Esophagus muscularis mucosa (tissue), 4 donors: Measurements from ENCODE around the gene PRDM15. TPM values are rescaled to one million over a fixed set of nuclear protein-coding genes. Genes with fewer than 3 reads are reported as not detected.

Experiments used
- DNase-seq: peaks from one replicate; pipeline ENCODE4 v3.0.0-alpha.2; 2017; ENCODE audit errors: extremely low spot score
- H3K27ac ChIP-seq, 4 donors: fragments of 200-600 bp; sonication (generic); replicated peaks in 1 of 4; 1 replicate in 3 of 4; 2 replicates in 1 of 4; pipeline ENCODE4 v1.5.1; 2016 to 2019; ENCODE audit warnings: mild to moderate bottlenecking in 1 of 4
- H3K27me3 ChIP-seq, 4 donors: fragments of 200-600 bp; sonication (generic); one replicate each; pipeline versions ENCODE4 v1.5.1 to v1.6.0; 2016 to 2019
- H3K36me3 ChIP-seq, 4 donors: fragments of 200-600 bp; sonication (generic); one replicate each; pipeline ENCODE4 v1.5.1; 2016 to 2019
- H3K4me1 ChIP-seq, 4 donors: fragments of 200-600 bp; sonication (generic); one replicate each; pipeline ENCODE4 v1.5.1; 2016 to 2019
- H3K4me3 ChIP-seq, 4 donors: fragments of 200-600 bp; sonication (generic); 1 replicate in 2 of 4; 2 replicates in 2 of 4; pipeline ENCODE4 v1.5.1; 2016 to 2019; ENCODE audit warnings: mild to moderate bottlenecking in 4 of 4, moderate library complexity in 1 of 4
- H3K9me3 ChIP-seq, 4 donors: fragments of 200-600 bp; sonication (generic); 1 replicate in 3 of 4; 2 replicates in 1 of 4; pipeline ENCODE4 v1.5.1; 2016 to 2019
- CTCF ChIP-seq, 3 experiments: fragments of 200-600 bp in 2 of 3; fragments of 450-650 bp in 1 of 3; sonication (generic) in 2 of 3; IDR thresholded peaks; one replicate each; pipeline ENCODE4 v1.5.1; 2017 to 2019; ENCODE audit warnings: antibody characterized with exemption in 3 of 3, mild to moderate bottlenecking in 2 of 3, moderate library complexity in 1 of 3
- EP300 ChIP-seq: sonication (generic); formaldehyde crosslinking; IDR thresholded peaks from one replicate; pipeline ENCODE4 v1.6.1; 2017; ENCODE audit warnings: antibody characterized with exemption
- POLR2A ChIP-seq: fragments of 450-650 bp; IDR thresholded peaks from one replicate; pipeline ENCODE4 v1.6.1; 2017; ENCODE audit warnings: antibody characterized with exemption, moderate library complexity, mild to moderate bottlenecking, low read depth
- POLR2AphosphoS5 ChIP-seq, 2 donors: sonication (generic); formaldehyde crosslinking; IDR thresholded peaks; one replicate each; pipeline ENCODE4 v1.6.1; 2017; ENCODE audit warnings: antibody characterized with exemption in 2 of 2
- WGBS: methylation state at CpG from one replicate; pipeline ENCODE4 v1.1.5; 2018; 5-methylcytosine and 5-hydroxymethylcytosine counted together
- intact Hi-C: fragments of 100-400 bp; cut with DNase I; formaldehyde crosslinking; loops from one replicate; pipeline ENCODE4 v1.15.1; 2023
- total RNA-seq, 4 donors: library from RNA; depleted of rRNA; stranded (reverse); fragments of >200 nt; gene quantifications; one replicate each; pipeline versions ENCODE4 v1.1.0 to v1.2.1, GENCODE V29; 2016

The PRDM15 gene
- total RNA-seq, 4 donors from 2014 or later = 5.0 to 6.3 (median 5.4) TPM

- H3K9me3 ChIP-seq = no peaks in the 10 kb centered on the region
- intact Hi-C loops = no loop called here
- no peaks in the 10 kb centered on the region for H3K27me3 ChIP-seq
- 84% methylated on average over 25 of the region's 25 CpGs for WGBS
- peaks cover 8 to 95% (median 73%) of the 10 kb centered on the region in 4 donors for H3K36me3 ChIP-seq
- TF ChIP-seq POLR2A (no peak), EP300 (no peak), POLR2AphosphoS5 (IDR thresholded peaks at IDR 0.05) (no peak), CTCF (IDR thresholded peaks at IDR 0.05) (no peak)
- no peak overlapping the region for H3K27ac ChIP-seq
- DNase-seq = no peak
- no peaks in the 10 kb centered on the region for H3K4me1 ChIP-seq
- H3K4me3 ChIP-seq = no peak overlapping the region
Observed at GRCh38 chr21:41899426-41900202, 20.5 kb upstream of the PRDM15 start.

DNA sequence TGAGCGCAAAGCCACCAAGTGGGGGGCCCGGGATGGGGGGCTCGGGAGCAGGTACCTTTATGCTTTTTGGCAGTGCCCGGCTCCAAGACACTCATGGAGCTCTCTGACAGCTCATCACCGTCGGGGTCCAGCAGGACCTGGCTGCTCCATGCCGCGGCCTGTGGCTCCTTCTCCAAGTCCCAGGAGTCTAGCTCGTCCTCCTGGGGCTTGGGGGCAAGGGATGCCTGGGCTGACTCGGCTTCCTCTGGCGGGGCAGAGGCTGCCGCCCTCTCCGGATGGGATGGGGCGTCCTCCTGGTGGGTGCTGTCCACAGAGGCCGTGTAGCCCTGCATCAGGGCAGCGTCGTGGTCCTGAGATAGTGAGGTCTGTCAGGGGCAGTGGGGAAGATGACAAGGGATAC, 19.9 kb upstream of the PRDM15 start:
- WGBS = 94% methylated on average over 12 of the region's 17 CpGs
- H3K4me1 ChIP-seq = no peaks in the 10 kb centered on the region
- peaks cover 8 to 94% (median 74%) of the 10 kb centered on the region in 4 donors for H3K36me3 ChIP-seq
- H3K4me3 ChIP-seq = no peak overlapping the region
- no peak overlapping the region for H3K27ac ChIP-seq
- intact Hi-C loops = no loop called here
- no peaks in the 10 kb centered on the region for H3K27me3 ChIP-seq
- TF ChIP-seq CTCF (IDR thresholded peaks at IDR 0.05) = no peak
- no peak for TF ChIP-seq POLR2A
- no peak for TF ChIP-seq POLR2AphosphoS5 (IDR thresholded peaks at IDR 0.05)
- no peak for TF ChIP-seq EP300
- DNase-seq = no peak
- no peaks in the 10 kb centered on the region for H3K9me3 ChIP-seq

DNA sequence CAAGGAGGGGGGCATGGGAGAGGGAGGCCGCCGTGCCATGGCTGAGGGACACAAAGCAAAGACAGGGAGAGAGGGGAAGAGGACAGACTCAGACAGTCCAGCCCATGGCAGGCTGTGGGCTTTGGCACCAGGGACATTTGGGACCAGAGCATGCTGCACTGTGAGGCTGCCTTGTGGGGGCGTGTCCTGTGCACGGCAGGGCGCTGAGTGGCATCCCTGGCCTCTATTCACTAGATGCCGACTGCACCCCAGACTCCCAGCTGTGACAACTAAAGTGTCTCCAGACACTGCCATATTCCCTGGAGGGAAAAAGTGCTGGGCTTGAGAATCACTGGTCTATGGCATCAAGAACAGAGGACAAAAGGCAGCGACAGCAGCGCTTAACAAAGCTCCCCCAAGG, 18.6 kb upstream of the PRDM15 start:
- H3K4me1 ChIP-seq = no peaks in the 10 kb centered on the region
- WGBS = 98% methylated on average over 7 of the region's 8 CpGs
- H3K4me3 ChIP-seq = no peak overlapping the region
- intact Hi-C loops = no loop called here
- no peaks in the 10 kb centered on the region for H3K27me3 ChIP-seq
- TF ChIP-seq POLR2AphosphoS5 (IDR thresholded peaks at IDR 0.05) = no peak
- no peak for DNase-seq
- peaks cover 3 to 83% (median 63%) of the 10 kb centered on the region in 4 donors for H3K36me3 ChIP-seq
- no peak overlapping the region for H3K27ac ChIP-seq
- no peaks in the 10 kb centered on the region for H3K9me3 ChIP-seq

DNA sequence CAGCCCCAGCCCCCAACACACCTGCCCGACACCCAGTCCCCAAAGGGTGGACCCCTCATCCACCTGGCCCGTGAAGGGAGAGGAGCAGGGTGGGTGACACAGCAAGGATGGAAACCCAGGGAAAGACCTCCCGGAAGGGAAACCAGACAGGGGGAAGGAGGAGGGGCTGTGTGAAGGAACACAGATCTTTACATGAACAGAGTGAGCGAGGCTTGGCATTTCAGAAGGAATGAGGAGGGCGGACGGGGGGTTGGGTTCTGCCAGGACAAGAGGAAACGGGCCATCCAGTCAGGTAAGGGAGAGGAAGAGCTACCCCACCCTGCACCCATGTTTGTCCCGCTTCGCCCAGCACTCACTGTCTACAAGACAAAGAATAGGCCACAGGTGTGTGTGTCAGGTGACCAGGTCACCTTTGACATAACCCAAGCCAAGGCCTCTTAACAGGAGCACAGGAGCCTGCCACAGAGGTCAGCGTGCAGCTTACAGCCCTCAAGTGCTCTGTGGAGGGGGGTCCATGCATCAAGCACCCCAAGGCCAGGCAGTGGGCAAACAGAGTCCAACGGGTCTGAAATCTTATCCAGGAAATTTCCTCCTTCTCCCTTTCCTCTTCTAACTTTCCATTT, 18.0 kb upstream of the PRDM15 start:
- no peak overlapping the region for H3K27ac ChIP-seq
- H3K4me1 ChIP-seq = no peaks in the 10 kb centered on the region
- intact Hi-C loops = no loop called here
- no peaks in the 10 kb centered on the region for H3K9me3 ChIP-seq
- H3K36me3 ChIP-seq = peaks cover 3 to 83% (median 60%) of the 10 kb centered on the region in 4 donors
- H3K4me3 ChIP-seq = no peak overlapping the region
- DNase-seq = no peak
- no peaks in the 10 kb centered on the region for H3K27me3 ChIP-seq
- no peak for TF ChIP-seq POLR2AphosphoS5 (IDR thresholded peaks at IDR 0.05)
- no peak for TF ChIP-seq EP300
- TF ChIP-seq CTCF (IDR thresholded peaks at IDR 0.05) = no peak
- no peak for TF ChIP-seq POLR2A
- 90% methylated on average over 11 of the region's 11 CpGs for WGBS

DNA sequence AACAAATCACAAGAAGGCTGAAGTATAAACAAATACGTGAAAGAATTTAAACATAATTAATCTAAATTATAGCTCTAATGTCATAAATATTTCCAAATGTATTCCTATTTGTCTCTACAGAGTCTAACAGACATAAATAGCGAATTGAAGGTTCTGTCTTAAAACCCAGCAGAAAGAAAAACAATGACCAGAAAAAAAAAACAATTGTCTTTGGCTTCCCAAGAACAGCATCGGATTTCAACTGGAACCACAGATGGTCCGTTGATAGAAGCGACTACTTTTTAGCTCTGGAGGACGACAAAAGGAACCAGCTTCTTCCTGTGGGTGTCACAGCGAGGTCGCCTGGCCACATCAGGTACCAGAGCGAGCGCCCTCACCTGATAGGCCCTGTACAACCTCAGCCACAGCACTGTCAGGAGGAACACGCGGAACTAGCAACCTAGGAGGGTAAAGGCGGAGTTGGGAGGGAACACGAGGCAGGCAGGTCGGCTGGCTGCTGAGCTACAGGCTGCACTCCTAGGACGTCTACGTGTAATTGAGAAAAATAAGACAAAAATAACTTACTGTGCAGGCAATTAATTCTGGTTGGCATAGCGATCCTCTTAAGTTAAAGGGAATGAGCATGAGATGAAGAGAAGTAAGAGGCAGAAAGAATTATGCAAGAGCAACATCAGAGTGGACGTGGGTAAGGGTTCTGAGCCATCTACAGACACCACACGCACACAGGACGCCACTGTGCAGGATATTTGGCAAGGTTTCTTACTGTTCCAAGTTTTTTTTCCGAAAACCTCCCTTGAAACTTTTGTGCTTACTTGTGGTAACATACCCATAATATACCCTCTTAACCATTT, 16.7 kb upstream of the PRDM15 start:
- 71% methylated on average over 22 of the region's 22 CpGs for WGBS
- DNase-seq = no peak

More for the DNA sequence above, 16.7 kb upstream of the PRDM15 start:
- H3K36me3 ChIP-seq = peaks cover 3 to 82% (median 49%) of the 10 kb centered on the region in 4 donors
- H3K4me1 ChIP-seq = no peaks in the 10 kb centered on the region
- intact Hi-C loops = no loop called here
- H3K27ac ChIP-seq = no peak overlapping the region
- no peaks in the 10 kb centered on the region for H3K27me3 ChIP-seq
- no peaks in the 10 kb centered on the region for H3K9me3 ChIP-seq
- TF ChIP-seq CTCF (IDR thresholded peaks at IDR 0.05) (no peak), POLR2AphosphoS5 (IDR thresholded peaks at IDR 0.05) (no peak)
- H3K4me3 ChIP-seq = no peak overlapping the region
